HG03139 (cell line): Measurements from ENCODE around the gene KCNK6.
"Not testable (repeated sequence)": the region's sequence is repeated elsewhere in the genome, so short reads cannot be mapped to it uniquely, and the experiment has no call there.

Experiments used
- ATAC-seq: cut with Tn5 transposase; IDR thresholded peaks from one replicate; pipeline ENCODE4 v1.9.1; 2021; ENCODE audit not compliant: unreplicated experiment

Gene KCNK6

GRCh38 chr19:38321646-38322196 lies 2.1 kb downstream of the KCNK6 start:
- ATAC-seq: no peak

GRCh38 chr19:38323291-38323690 lies 3.6 kb downstream of the KCNK6 start:
- ATAC-seq: no peak

GRCh38 chr19:38324431-38324830 lies 4.8 kb downstream of the KCNK6 start:
- no peak for ATAC-seq

DNA sequence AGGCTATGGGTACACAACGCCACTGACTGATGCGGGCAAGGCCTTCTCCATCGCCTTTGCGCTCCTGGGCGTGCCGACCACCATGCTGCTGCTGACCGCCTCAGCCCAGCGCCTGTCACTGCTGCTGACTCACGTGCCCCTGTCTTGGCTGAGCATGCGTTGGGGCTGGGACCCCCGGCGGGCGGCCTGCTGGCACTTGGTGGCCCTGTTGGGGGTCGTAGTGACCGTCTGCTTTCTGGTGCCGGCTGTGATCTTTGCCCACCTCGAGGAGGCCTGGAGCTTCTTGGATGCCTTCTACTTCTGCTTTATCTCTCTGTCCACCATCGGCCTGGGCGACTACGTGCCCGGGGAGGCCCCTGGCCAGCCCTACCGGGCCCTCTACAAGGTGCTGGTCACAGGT lies 6.9 kb downstream of the KCNK6 start:
- ATAC-seq: no peak

GRCh38 chr19:38329651-38330050 lies 10.0 kb downstream of the KCNK6 start:
- ATAC-seq: no peak

GRCh38 chr19:38331728-38332127 lies 12.1 kb downstream of the KCNK6 start:
- no peak for ATAC-seq

DNA sequence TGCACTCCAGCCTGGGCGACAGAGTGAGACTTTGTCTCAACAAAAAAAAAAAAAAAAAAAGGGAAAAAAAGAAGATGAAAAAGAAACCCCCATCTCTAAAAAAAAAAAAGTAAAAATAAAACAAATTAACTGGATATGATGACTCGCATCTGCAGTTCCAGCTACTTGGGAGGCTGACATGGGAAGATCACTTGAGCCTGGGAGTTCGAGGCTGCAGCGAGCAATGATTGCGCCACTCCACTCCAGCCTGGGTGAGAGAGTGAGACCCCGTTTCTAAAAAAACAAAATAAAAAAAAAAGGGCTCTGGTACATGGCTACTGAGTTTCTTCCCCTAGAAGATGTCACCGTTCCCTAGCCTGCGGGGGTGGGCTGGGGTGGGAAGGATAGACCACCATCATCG lies 13.6 kb downstream of the KCNK6 start:
- ATAC-seq: no peak

GRCh38 chr19:38335949-38336637 lies 16.4 kb downstream of the KCNK6 start:
- ATAC-seq: peak; percentile 58

DNA sequence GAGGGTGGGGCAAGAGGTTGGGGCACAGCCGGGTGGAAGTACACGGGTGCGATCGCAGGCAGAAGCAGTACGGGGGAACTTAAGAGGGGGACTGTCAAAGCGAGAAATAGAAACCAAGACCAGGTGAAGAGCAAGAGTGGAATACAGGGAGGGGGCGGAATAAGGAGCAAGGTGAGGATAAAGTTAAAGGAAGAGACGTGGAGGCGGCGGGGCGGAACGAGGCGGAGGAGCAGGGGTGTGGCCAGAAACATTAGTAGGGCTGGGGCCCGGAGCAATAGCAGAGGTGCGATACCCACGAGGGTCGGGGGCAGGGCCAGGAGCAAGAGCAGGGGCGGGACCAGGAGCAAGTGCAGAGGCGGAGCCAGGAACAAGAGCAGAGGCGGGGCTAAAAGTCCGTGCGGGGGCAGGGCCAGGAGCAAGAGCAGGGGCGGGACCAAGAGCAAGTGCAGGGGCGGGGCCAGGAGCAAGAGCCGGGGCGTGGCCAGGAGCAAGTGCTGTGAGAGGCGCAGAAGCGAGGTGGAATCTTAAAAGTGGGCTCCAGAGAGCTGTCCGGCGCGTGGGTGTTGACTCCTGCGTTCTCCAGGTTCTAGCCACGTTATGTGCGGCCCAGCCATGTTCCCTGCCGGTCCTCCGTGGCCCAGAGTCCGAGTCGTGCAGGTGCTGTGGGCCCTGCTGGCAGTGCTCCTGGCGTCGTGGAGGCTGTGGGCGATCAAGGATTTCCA lies 17.2 kb downstream of the KCNK6 start:
- ATAC-seq: peak; percentile 42

DNA sequence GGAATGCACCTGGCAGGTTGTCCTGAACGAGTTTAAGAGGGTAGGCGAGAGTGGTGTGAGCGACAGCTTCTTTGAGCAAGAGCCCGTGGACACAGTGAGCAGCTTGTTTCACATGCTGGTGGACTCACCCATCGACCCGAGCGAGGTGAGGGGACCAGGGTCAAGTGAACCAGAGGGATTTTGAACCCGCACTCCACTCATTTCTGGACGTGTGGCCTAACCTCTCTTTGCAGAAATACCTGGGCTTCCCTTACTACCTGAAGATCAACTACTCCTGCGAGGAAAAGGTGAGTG lies 17.7 kb downstream of the KCNK6 start:
- no peak for ATAC-seq

GRCh38 chr19:38339011-38339410 lies 19.4 kb downstream of the KCNK6 start:
- not testable (repeated sequence) for ATAC-seq

DNA sequence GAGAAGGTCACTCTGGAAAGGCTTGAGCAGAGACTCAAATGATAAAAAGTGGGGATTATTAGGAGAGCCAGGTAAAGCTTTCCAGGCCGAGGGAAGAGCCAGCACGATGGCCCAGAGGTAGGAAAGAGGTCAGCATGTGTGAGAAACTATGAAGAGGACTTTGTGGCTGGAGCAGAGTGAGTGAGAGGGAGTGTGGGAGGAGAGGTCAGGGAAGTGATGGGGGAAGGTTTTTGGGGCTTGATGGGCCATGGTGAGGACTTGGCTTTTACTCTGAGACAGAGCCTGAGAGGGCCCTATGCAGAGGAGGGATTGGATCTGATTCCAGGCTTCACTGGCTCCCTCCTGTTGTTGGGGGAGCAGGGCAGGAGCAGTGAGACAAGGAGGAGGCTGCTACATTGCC lies 21.3 kb downstream of the KCNK6 start:
- ATAC-seq: no peak

DNA sequence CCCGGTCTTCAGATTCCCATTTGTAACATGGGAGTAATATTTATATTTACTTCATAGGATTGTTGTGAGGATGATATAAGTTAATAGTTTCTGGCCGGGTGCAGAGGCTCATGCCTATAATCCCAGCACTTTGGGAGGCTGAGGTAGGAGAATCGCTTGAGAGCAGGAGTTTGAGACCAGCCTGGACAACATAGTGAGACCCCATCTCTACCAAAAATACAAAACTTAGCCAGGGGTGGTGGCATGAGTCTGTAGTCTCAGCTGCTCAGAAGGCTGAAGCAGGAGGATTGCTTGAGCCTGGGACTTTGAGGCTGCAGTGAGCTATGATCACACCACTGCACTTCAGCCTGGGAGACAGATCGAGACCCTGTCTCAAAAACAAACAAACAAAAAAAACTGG lies 27.2 kb downstream of the KCNK6 start:
- no peak for ATAC-seq

GRCh38 chr19:38350883-38351282 lies 31.2 kb downstream of the KCNK6 start:
- no peak for ATAC-seq

DNA sequence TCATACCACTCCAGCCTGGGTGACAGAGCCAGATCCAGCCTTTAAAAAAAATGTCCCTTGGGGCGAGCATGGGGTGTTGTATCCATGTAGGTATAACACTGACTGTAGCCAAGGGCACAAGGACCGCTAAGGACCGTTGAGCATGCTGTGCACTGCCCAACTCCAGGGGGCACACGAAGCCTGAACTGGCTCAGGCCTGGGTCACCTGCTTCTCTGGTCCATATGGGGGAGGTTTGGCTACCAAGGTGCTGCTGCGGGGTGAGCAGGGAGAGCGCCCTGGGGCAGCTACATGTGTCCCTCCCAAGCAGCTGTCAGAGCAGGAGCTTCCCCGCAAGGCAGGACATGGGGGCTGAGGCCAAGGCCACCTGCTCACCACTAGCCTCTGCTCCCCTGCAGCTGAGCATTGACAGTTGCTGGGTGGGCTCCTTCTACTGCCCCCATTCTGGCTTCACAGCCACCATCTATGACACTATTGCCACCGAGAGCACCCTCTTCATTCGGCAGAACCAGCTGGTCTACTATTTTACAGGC lies 32.3 kb downstream of the KCNK6 start:
- ATAC-seq: no peak

DNA sequence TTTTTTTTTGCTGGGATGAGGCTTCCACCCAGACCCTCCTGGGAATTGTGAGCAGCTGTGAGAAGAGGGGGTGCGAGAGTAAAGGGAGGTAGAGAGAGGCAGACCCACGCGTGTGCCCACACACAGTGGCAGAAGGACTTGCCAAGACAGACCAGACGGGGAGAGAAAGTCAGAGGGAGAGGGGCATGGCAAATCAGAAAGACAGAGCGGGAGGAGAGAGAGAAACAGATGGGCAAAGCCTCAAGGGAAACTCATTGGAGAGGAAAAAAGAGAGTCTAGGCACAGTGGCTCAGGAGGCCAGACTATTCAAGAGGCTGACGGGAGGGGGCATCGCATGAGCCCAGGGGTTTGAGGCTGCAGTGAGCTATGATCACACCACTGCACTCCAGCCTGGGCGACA lies 33.0 kb downstream of the KCNK6 start:
- ATAC-seq: no peak

DNA sequence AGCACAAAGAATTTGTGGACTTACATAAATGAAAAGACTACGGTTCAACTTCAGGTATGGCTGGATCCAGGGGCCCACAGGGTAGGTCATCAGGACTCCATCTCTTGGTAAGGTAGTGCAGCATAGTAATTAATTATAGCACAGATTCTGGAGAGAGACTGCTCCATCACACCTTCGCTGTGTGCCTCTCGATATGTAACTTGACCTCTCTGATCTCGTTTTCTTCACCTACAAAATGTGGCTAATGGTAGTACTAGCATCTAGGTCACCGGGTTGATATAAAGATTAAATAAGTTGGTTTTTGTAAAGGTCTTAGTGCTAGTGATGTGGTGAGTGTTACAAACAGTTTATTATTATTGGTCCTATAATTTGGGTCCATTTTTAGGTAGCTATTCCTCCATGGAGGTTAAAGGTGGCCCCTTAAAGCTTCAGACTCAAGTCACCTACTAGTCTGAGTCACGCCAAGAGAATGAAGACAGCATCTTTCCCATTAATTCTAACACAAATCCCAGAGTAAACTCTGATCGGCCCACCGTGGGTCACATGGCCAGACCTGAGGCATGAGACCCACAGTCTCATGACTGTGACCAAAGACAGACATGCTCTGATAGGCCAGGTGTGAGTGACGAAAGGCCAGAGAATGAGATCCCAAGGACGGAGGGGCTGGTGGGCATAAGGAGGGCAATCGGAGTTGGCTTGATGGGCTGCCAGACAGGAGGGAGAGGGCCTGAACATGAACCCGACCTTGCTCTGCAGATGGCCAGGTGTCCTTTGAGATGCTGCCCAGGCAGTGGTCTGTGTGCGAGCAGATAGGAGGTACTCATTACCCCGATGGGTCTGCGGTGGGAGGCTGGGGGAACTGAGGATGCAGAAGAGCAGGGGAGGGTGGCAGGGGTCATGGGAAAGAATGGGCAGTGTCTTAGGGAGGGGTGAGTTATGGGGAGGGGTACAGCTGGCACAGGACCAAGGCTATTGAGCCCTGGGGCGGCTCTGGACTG lies 36.4 kb downstream of the KCNK6 start:
- no peak for ATAC-seq

DNA sequence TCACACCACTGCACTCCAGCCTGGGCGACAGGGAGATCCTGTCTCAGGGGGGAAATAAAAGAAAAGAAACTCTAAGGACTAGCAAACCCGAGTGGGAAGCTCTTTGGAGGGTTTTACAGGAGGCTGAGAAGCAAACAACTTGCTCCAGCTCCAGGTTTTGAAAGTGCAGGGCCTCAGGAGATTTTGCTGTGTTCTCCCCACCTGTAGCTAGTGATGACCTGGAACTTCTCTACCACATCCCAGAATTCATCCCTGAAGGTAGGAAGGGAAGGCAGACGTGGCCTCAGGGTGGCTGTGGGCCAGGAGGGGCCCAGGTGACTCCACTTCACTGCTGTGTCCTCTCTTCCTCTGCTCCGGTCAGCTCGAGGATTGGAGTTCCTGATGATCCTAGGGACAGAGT lies 38.4 kb downstream of the KCNK6 start:
- ATAC-seq: no peak

DNA sequence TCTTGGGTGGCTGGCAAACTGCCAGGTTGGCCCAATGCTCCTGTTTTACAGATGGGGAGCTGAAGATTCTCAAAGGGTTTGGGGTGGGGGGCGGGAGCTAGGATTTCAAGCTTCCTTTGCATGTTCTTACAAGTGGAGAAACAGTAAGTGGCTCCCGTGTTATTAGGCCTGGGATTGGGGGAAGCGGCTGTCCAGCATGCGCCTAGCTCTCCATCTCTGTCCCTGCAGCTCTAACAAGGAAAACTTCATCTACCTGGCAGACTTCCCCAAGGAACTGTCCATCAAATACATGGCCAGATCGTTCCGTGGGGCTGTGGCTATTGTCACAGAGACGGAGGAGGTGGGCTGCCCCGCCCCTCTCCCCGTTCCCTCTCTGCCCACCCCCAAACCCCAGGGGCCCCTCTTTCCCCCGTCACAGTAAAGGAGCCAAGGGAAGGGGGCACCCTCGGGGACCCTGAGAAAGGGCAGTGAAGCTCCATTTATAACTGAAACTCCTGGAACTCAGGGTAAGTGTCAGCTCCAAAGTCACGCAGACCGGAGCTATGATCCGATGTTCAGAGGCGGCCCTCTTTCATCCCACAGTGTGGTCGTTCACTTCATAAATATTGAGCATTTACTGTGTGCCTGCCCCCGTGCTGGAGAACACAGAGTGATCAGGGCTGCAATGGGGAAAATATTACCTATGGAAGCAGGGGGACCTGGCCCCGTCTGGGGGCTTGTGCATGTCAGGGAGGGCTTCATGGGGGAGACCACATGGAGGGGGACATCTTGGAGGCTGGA lies 39.8 kb downstream of the KCNK6 start:
- ATAC-seq: no peak

GRCh38 chr19:38360351-38360750 lies 40.7 kb downstream of the KCNK6 start:
- no peak for ATAC-seq
